ENCODE measurements around the gene SPATA46. TPM values are rescaled to one million over a fixed set of nuclear protein-coding genes. Genes with fewer than 3 reads are reported as not detected.
A peak's percentile ranks its signal among the peaks of the same experiment; 100 is the strongest.
"Not testable (repeated sequence)": the region's sequence is repeated elsewhere in the genome, so short reads cannot be mapped to it uniquely, and the experiment has no call there.

Gene SPATA46
- total RNA-seq, 2 donors from 2014 or later, result not detected

- Histone ChIP-seq H3K36me3 (no peaks in the 10 kb centered on the region), H3K27me3 (no peaks in the 10 kb centered on the region), H3K27ac (peak overlapping the region; percentile 43), H3K9me3 (no peaks in the 10 kb centered on the region), H3K4me1 (no peaks in the 10 kb centered on the region), H3K9ac (ENCODE audit: low read depth in 2 of 2, low read length in 2 of 2) (no peak overlapping the region), H3K4me3 (no peak overlapping the region)
- intact Hi-C loops (cut with DNase I), result no loop called here
- peak; percentile 14 for DNase-seq
- no peak for TF ChIP-seq CTCF (IDR thresholded peaks at IDR 0.05)
Measured at GRCh38 chr1:162359523-162360236, 17.0 kb downstream of the SPATA46 start.

- Histone ChIP-seq H3K9ac (ENCODE audit: low read depth in 2 of 2, low read length in 2 of 2) (no peak overlapping the region), H3K27ac (peak overlapping the region; percentile 43), H3K36me3 (no peaks in the 10 kb centered on the region), H3K4me3 (no peak overlapping the region), H3K4me1 (no peaks in the 10 kb centered on the region), H3K27me3 (no peaks in the 10 kb centered on the region), H3K9me3 (no peaks in the 10 kb centered on the region)
- intact Hi-C loops (cut with DNase I), result no loop called here
- no peak for TF ChIP-seq CTCF (IDR thresholded peaks at IDR 0.05)
- DNase-seq, result peak; percentile 7
Measured at GRCh38 chr1:162358928-162359327, 17.7 kb downstream of the SPATA46 start.

- H3K36me3 ChIP-seq, result no peaks in the 10 kb centered on the region
- no peaks in the 10 kb centered on the region for H3K9me3 ChIP-seq
- H3K27ac ChIP-seq, result no peak overlapping the region
- H3K27me3 ChIP-seq, result no peaks in the 10 kb centered on the region
- intact Hi-C loops (cut with DNase I), result no loop called here
- DNase-seq, result peak; percentile 57
- TF ChIP-seq CTCF (IDR thresholded peaks at IDR 0.05), result peak; percentile 57
- H3K9ac ChIP-seq (ENCODE audit: low read depth in 2 of 2, low read length in 2 of 2), result no peak overlapping the region
- no peaks in the 10 kb centered on the region for H3K4me1 ChIP-seq
- H3K4me3 ChIP-seq, result no peak overlapping the region
Measured at GRCh38 chr1:162357681-162358266, 18.9 kb downstream of the SPATA46 start.

- no peaks in the 10 kb centered on the region for H3K4me1 ChIP-seq
- no peak for TF ChIP-seq CTCF (IDR thresholded peaks at IDR 0.05)
- no peak for DNase-seq
- no peak overlapping the region for H3K9ac ChIP-seq (ENCODE audit: low read depth in 2 of 2, low read length in 2 of 2)
- no peaks in the 10 kb centered on the region for H3K27me3 ChIP-seq
- H3K9me3 ChIP-seq, result no peaks in the 10 kb centered on the region
- H3K27ac ChIP-seq, result no peak overlapping the region
- intact Hi-C loops (cut with DNase I), result loop anchor here (5.0 kb wide), 1 partner anchor 39 kb away; no protein-coding TSS in a partner anchor
- H3K36me3 ChIP-seq, result no peaks in the 10 kb centered on the region
- no peak overlapping the region for H3K4me3 ChIP-seq
Measured at GRCh38 chr1:162353702-162354101, 23.0 kb downstream of the SPATA46 start.

- Histone ChIP-seq H3K27ac (no peak overlapping the region), H3K4me1 (no peaks in the 10 kb centered on the region), H3K9me3 (no peaks in the 10 kb centered on the region), H3K36me3 (no peaks in the 10 kb centered on the region), H3K27me3 (no peaks in the 10 kb centered on the region), H3K4me3 (no peak overlapping the region), H3K9ac (ENCODE audit: low read depth in 2 of 2, low read length in 2 of 2) (no peak overlapping the region)
- no peak for TF ChIP-seq CTCF (IDR thresholded peaks at IDR 0.05)
- intact Hi-C loops (cut with DNase I), result loop anchor here (5.0 kb wide), 1 partner anchor 39 kb away; no protein-coding TSS in a partner anchor
- no peak for DNase-seq
Measured at GRCh38 chr1:162353078-162353477, 23.6 kb downstream of the SPATA46 start.

- not testable (repeated sequence) for H3K4me1 ChIP-seq; H3K9ac ChIP-seq (ENCODE audit: low read depth in 2 of 2, low read length in 2 of 2); H3K27ac ChIP-seq; H3K9me3 ChIP-seq; H3K27me3 ChIP-seq; H3K4me3 ChIP-seq; DNase-seq; H3K36me3 ChIP-seq
- intact Hi-C loops (cut with DNase I), result loop anchor here (5.0 kb wide), 1 partner anchor 40 kb away; no protein-coding TSS in a partner anchor
Measured at GRCh38 chr1:162351874-162352273, 24.8 kb downstream of the SPATA46 start.

Measured in colonic mucosa (tissue), 4 donors.